Osteocyte (in vitro differentiated cells): ENCODE results near the gene FBXW9. TPM values are rescaled to one million over a fixed set of nuclear protein-coding genes. Genes with fewer than 3 reads are reported as not detected.
"Not testable (repeated sequence)": the region's sequence is repeated elsewhere in the genome, so short reads cannot be mapped to it uniquely, and the experiment has no call there.

ENCODE experiments used
- DNase-seq: peaks from one replicate; pipeline ENCODE4 v3.0.0; 2021; ENCODE audit warnings: mixed read lengths; ENCODE audit not compliant: unreplicated experiment; ENCODE audit errors: extremely low spot score
- H3K27ac Mint-ChIP-seq: one replicate; pipeline ENCODE4 v1.8.0; 2021; ENCODE audit warnings: mild to moderate bottlenecking, mixed read lengths; ENCODE audit not compliant: unreplicated experiment
- H3K27me3 Mint-ChIP-seq: one replicate; pipeline ENCODE4 v1.8.0; 2021; ENCODE audit warnings: mixed read lengths; ENCODE audit not compliant: unreplicated experiment
- H3K36me3 Mint-ChIP-seq: one replicate; pipeline ENCODE4 v1.8.0; 2021; ENCODE audit warnings: mixed read lengths; ENCODE audit not compliant: unreplicated experiment
- H3K4me1 Mint-ChIP-seq: one replicate; pipeline ENCODE4 v1.8.0; 2021; ENCODE audit warnings: mixed read lengths; ENCODE audit not compliant: unreplicated experiment
- H3K4me3 Mint-ChIP-seq: one replicate; pipeline ENCODE4 v1.8.0; 2021; ENCODE audit warnings: mild to moderate bottlenecking, moderate library complexity, mixed read lengths; ENCODE audit not compliant: unreplicated experiment
- H3K9me3 Mint-ChIP-seq: one replicate; pipeline ENCODE4 v1.8.0; 2021; ENCODE audit warnings: mixed read lengths; ENCODE audit not compliant: unreplicated experiment
- CTCF ChIP-seq: fragments of 200-600 bp; sonication (generic); IDR thresholded peaks from 2 replicates; pipeline ENCODE4 v1.5.0; 2021; ENCODE audit warnings: antibody characterized with exemption, mild to moderate bottlenecking, moderate library complexity
- total RNA-seq: library from RNA; stranded (reverse); gene quantifications from 2 replicates; pipeline ENCODE4 v1.2.1, GENCODE V29; 2021

Gene FBXW9
- total RNA-seq, 1 donor from 2014 or later, result 10.9 TPM

- H3K36me3 Mint-ChIP-seq, result peaks cover 10% of the 10 kb centered on the region
- peak overlapping the region; percentile 94 for H3K4me3 Mint-ChIP-seq
- no peak for TF ChIP-seq CTCF
- no peak for DNase-seq
- H3K27me3 Mint-ChIP-seq, result no peaks in the 10 kb centered on the region
- H3K9me3 Mint-ChIP-seq, result no peaks in the 10 kb centered on the region
- H3K4me1 Mint-ChIP-seq, result peaks cover 32% of the 10 kb centered on the region
- peak overlapping the region; percentile 98 for H3K27ac Mint-ChIP-seq
These were observed 24.6 kb upstream of the FBXW9 start for GRCh38 chr19:12720851-12721655.

GRCh38 chr19:12720296-12720695, 23.9 kb upstream of the FBXW9 start:
- no peaks in the 10 kb centered on the region for H3K9me3 Mint-ChIP-seq
- peaks cover 10% of the 10 kb centered on the region for H3K36me3 Mint-ChIP-seq
- peaks cover 32% of the 10 kb centered on the region for H3K4me1 Mint-ChIP-seq
- H3K27ac Mint-ChIP-seq, result peak overlapping the region; percentile 64
- no peak for TF ChIP-seq CTCF
- DNase-seq, result no peak
- H3K4me3 Mint-ChIP-seq, result peak overlapping the region; percentile 77
- H3K27me3 Mint-ChIP-seq, result no peaks in the 10 kb centered on the region

GRCh38 chr19:12715929-12716328, 19.5 kb upstream of the FBXW9 start:
- H3K27ac Mint-ChIP-seq, result no peak overlapping the region
- H3K27me3 Mint-ChIP-seq, result no peaks in the 10 kb centered on the region
- peaks cover 17% of the 10 kb centered on the region for H3K36me3 Mint-ChIP-seq
- no peak for DNase-seq
- no peak for TF ChIP-seq CTCF
- no peaks in the 10 kb centered on the region for H3K9me3 Mint-ChIP-seq
- peaks cover 10% of the 10 kb centered on the region for H3K4me1 Mint-ChIP-seq
- H3K4me3 Mint-ChIP-seq, result no peak overlapping the region

DNA sequence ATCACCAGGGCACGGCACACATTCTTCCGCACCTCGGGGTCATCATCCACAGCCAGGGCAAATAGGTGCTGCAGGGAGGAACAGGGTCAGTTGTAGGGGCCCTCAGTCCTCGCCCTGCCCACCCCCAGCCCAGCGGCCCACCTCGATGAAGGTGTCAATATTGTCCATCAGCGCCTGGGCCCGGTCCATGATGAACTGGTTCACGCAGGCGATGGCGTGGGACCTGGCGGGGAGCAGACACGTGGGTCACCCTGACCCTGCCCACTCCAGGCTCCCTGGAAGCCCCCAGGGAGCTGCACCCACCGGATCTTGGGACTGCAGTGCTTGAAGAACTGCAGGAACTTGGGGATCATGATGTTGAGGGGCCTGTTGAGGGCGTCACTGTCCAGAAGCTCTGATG, 18.7 kb upstream of the FBXW9 start:
- Mint-ChIP-seq H3K9me3 (no peaks in the 10 kb centered on the region), H3K4me3 (no peak overlapping the region), H3K27me3 (no peaks in the 10 kb centered on the region), H3K4me1 (peaks cover 3% of the 10 kb centered on the region), H3K27ac (no peak overlapping the region), H3K36me3 (peaks cover 25% of the 10 kb centered on the region)
- DNase-seq, result no peak
- TF ChIP-seq CTCF, result no peak

DNA sequence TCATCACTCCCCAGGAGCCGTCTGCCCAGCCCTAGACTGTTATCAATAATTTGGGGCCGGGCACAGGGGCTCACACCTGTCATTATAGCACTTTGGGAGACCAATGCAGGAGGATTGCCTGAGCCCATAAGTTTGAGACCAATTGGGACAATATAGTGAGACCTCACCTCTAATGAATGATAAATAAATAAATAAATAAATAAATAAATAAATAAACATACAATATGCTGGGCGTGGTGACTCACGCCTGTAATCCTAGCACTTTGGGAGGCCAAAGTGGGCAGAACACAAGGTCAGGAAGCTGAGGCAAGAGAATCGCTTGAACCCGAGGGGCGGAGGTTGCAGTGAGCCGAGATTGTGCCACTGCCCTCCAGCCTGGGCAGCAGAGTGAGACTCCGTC, 16.9 kb upstream of the FBXW9 start:
- not testable (repeated sequence) for H3K9me3 Mint-ChIP-seq, H3K4me3 Mint-ChIP-seq, H3K27ac Mint-ChIP-seq, H3K4me1 Mint-ChIP-seq, DNase-seq, H3K27me3 Mint-ChIP-seq
- H3K36me3 Mint-ChIP-seq, result peaks cover 20% of the 10 kb centered on the region
